Activated B cell treated with CpG ODN at 0.5 μM for 24 hours (primary cell): ENCODE measurements around the gene ECEL1. TPM values are rescaled to one million over a fixed set of nuclear protein-coding genes. Genes with fewer than 3 reads are reported as not detected.

ENCODE experiments used
- ATAC-seq: fragments of 200-7000 bp; cut with Tn5 transposase; one replicate; pipeline ENCODE4 v1.10.0; 2021; ENCODE audit warnings: low read depth, mild to moderate bottlenecking, moderate library complexity
- CTCF ChIA-PET: fragments of 350-600 bp; sonication (Branson Sonifier 250); formaldehyde crosslinking; loops from one replicate; lab custom pipeline; 2021; ENCODE audit warnings: antibody characterized with exemption; lab: Charles Lee
- POLR2A ChIA-PET: fragments of 350-600 bp; sonication (Branson Sonifier 250); formaldehyde crosslinking; loops from one replicate; lab custom pipeline; 2021; ENCODE audit warnings: antibody characterized with exemption; lab: Charles Lee
- DNase-seq: peaks from one replicate; pipeline ENCODE4 v3.0.0; 2022
- H3K27ac Mint-ChIP-seq: one replicate; pipeline ENCODE4 v1.8.0; 2020; ENCODE audit warnings: mixed read lengths
- H3K27me3 Mint-ChIP-seq: one replicate; pipeline ENCODE4 v1.8.0; 2021; ENCODE audit warnings: mixed read lengths
- H3K36me3 Mint-ChIP-seq: one replicate; pipeline ENCODE4 v1.8.0; 2021; ENCODE audit warnings: low read depth, mixed read lengths
- H3K4me1 Mint-ChIP-seq: one replicate; pipeline ENCODE4 v1.8.0; 2021; ENCODE audit warnings: mixed read lengths
- H3K4me3 Mint-ChIP-seq: one replicate; pipeline ENCODE4 v1.8.0; 2020; ENCODE audit warnings: mild to moderate bottlenecking, mixed read lengths
- H3K9me3 Mint-ChIP-seq: one replicate; pipeline ENCODE4 v1.8.0; 2020; ENCODE audit warnings: mixed read lengths
- CTCF ChIP-seq: fragments of 200-600 bp; IDR thresholded peaks from one replicate; pipeline ENCODE4 v1.8.0; 2022; ENCODE audit warnings: antibody characterized with exemption, mild to moderate bottlenecking
- intact Hi-C: fragments of 100-400 bp; cut with micrococcal nuclease; formaldehyde crosslinking; loops from one replicate; pipeline ENCODE4 v1.15.1; 2024
- total RNA-seq: library from RNA; stranded (reverse); gene quantifications from 2 replicates; pipeline ENCODE4 v1.2.3, GENCODE V29; 2022

The ECEL1 gene
- total RNA-seq, result not detected in 2 replicates

- Mint-ChIP-seq H3K4me3 (peak within 1 kb of the TSS; percentile 44), H3K27ac (no peak within 1 kb of the TSS), H3K27me3 (peaks cover 44% of the 10 kb centered on the region), H3K9me3 (no peaks in the 10 kb centered on the region), H3K36me3 (no peaks in the 10 kb centered on the region), H3K4me1 (peaks cover 15% of the 10 kb centered on the region)
- POLR2A ChIA-PET, result no interaction called here
- CTCF ChIA-PET, result no interaction called here
- DNase-seq, result no peak
- intact Hi-C loops, result no loop called here
- no peak for ATAC-seq
- TF ChIP-seq CTCF, result no peak
These were observed at the start of gene ECEL1 for GRCh38 chr2:232487385-232488096. Gene ECEL1 (minus strand): TSS chr2:232487834. CDS start chr2:232486653, 1,181 bp downstream.

GRCh38 chr2:232537079-232537478, 49.4 kb upstream of the ECEL1 start:
- H3K27ac Mint-ChIP-seq, result no peak overlapping the region
- CTCF ChIA-PET, result no interaction called here
- ATAC-seq (no peak), DNase-seq (no peak)
- POLR2A ChIA-PET, result no interaction called here
- peaks cover 4% of the 10 kb centered on the region for H3K9me3 Mint-ChIP-seq
- intact Hi-C loops, result no loop called here
- H3K27me3 Mint-ChIP-seq, result peaks cover 7% of the 10 kb centered on the region
- no peaks in the 10 kb centered on the region for H3K36me3 Mint-ChIP-seq
- H3K4me3 Mint-ChIP-seq, result no peak overlapping the region
- no peak for TF ChIP-seq CTCF
- H3K4me1 Mint-ChIP-seq, result peaks cover 15% of the 10 kb centered on the region

- peaks cover 11% of the 10 kb centered on the region for H3K4me1 Mint-ChIP-seq
These were observed 48.3 kb upstream of the ECEL1 start for GRCh38 chr2:232535761-232536530.

GRCh38 chr2:232534940-232535651, 47.5 kb upstream of the ECEL1 start:
- ChIA-PET POLR2A (no interaction called here), CTCF (interaction anchor here (0.6 kb wide), 1 partner anchor 553 kb away, joined by 3 read pairs; no protein-coding TSS in a partner anchor)
- peaks cover 7% of the 10 kb centered on the region for H3K27me3 Mint-ChIP-seq
- ATAC-seq, result no peak
- TF ChIP-seq CTCF, result no peak
- no peak overlapping the region for H3K27ac Mint-ChIP-seq
- no peaks in the 10 kb centered on the region for H3K36me3 Mint-ChIP-seq
- intact Hi-C loops, result no loop called here
- H3K4me3 Mint-ChIP-seq, result no peak overlapping the region
- peaks cover 4% of the 10 kb centered on the region for H3K9me3 Mint-ChIP-seq
- H3K4me1 Mint-ChIP-seq, result peaks cover 9% of the 10 kb centered on the region
- DNase-seq, result no peak

More at GRCh38 chr2:232535761-232536530, 48.3 kb upstream of the ECEL1 start:
- DNase-seq (no peak), ATAC-seq (no peak)
- intact Hi-C loops, result no loop called here
- ChIA-PET POLR2A (no interaction called here), CTCF (interaction anchor here (0.6 kb wide), 1 partner anchor 554 kb away, joined by 3 read pairs; no protein-coding TSS in a partner anchor)
- H3K4me3 Mint-ChIP-seq, result no peak overlapping the region
- H3K9me3 Mint-ChIP-seq, result peaks cover 4% of the 10 kb centered on the region
- H3K27ac Mint-ChIP-seq, result no peak overlapping the region
- H3K27me3 Mint-ChIP-seq, result peaks cover 7% of the 10 kb centered on the region
- TF ChIP-seq CTCF, result no peak
- H3K36me3 Mint-ChIP-seq, result no peaks in the 10 kb centered on the region
